Liver (tissue), 9 donors: ENCODE measurements around the gene CHID1. TPM values are rescaled to one million over a fixed set of nuclear protein-coding genes. Genes with fewer than 3 reads are reported as not detected.

Experiments used
- DNase-seq: peaks from one replicate; pipeline ENCODE4 v3.0.0-alpha.2; 2017; ENCODE audit warnings: low spot score
- H3K27ac ChIP-seq, 2 donors: one replicate each; pipeline ENCODE4 v1.7.0; 2013; ENCODE audit warnings: inconsistent platforms in 2 of 2, low read length in 2 of 2, control low read depth in 1 of 2, low read depth in 1 of 2, mild to moderate bottlenecking in 1 of 2
- H3K27me3 ChIP-seq, 4 donors: one replicate each; pipeline versions ENCODE4 v1.6.1 to v1.7.0; 2013; ENCODE audit warnings: low read length in 3 of 4, inconsistent platforms in 1 of 4, mild to moderate bottlenecking in 1 of 4, moderate library complexity in 1 of 4; ENCODE audit not compliant: control insufficient read depth in 4 of 4, insufficient read depth in 4 of 4
- H3K36me3 ChIP-seq, 4 donors: one replicate each; pipeline versions ENCODE4 v1.6.1 to v1.7.0; 2013; ENCODE audit warnings: low read length in 3 of 4, mild to moderate bottlenecking in 3 of 4, low read depth in 1 of 4, moderate library complexity in 1 of 4; ENCODE audit not compliant: control insufficient read depth in 4 of 4, insufficient read depth in 3 of 4
- H3K4me1 ChIP-seq, 4 donors: one replicate each; pipeline versions ENCODE4 v1.6.1 to v1.7.0; 2013; ENCODE audit warnings: low read length in 3 of 4, mild to moderate bottlenecking in 3 of 4, moderate library complexity in 1 of 4; ENCODE audit not compliant: control insufficient read depth in 4 of 4, insufficient read depth in 4 of 4
- H3K4me3 ChIP-seq, 3 donors: one replicate each; pipeline versions ENCODE4 v1.6.1 to v1.7.0; 2013; ENCODE audit warnings: low read length in 3 of 3, control low read depth in 1 of 3, low read depth in 1 of 3, mild to moderate bottlenecking in 1 of 3
- H3K9ac ChIP-seq, 2 donors: one replicate each; pipeline ENCODE4 v1.7.0; 2013; ENCODE audit warnings: low read length in 2 of 2, mild to moderate bottlenecking in 2 of 2, moderate library complexity in 2 of 2, control low read depth in 1 of 2, low read depth in 1 of 2
- H3K9me3 ChIP-seq, 4 donors: one replicate each; pipeline versions ENCODE4 v1.6.1 to v1.7.0; 2013; ENCODE audit warnings: low read length in 3 of 4; ENCODE audit not compliant: control insufficient read depth in 4 of 4
- ATF3 ChIP-seq: IDR thresholded peaks from 2 replicates; pipeline ENCODE4 v1.6.1; 2016; ENCODE audit warnings: antibody characterized with exemption
- CTCF ChIP-seq: fragments of 150-350 bp; IDR thresholded peaks from 2 replicates; pipeline ENCODE4 v1.5.1; 2017; ENCODE audit warnings: improper control_type of control experiment, low read depth, low read length; ENCODE audit not compliant: missing input control
- EGR1 ChIP-seq, 2 donors: IDR thresholded peaks; 2 replicates each; pipeline ENCODE4 v1.6.1; 2016 to 2018; ENCODE audit warnings: antibody characterized with exemption in 2 of 2, low read depth in 2 of 2
- FOXA1 ChIP-seq: IDR thresholded peaks from 2 replicates; pipeline ENCODE4 v1.6.1; 2016; ENCODE audit warnings: antibody characterized with exemption
- FOXA2 ChIP-seq: IDR thresholded peaks from 2 replicates; pipeline ENCODE4 v1.6.1; 2016; ENCODE audit warnings: antibody characterized with exemption
- GABPA ChIP-seq, 2 donors: IDR thresholded peaks in 1 of 2; conservative IDR thresholded peaks in 1 of 2; 2 replicates each; pipeline ENCODE4 v1.6.1; 2016; ENCODE audit warnings: antibody characterized with exemption in 2 of 2, mild to moderate bottlenecking in 1 of 2, moderate library complexity in 1 of 2
- HNF4A ChIP-seq, 2 donors: conservative IDR thresholded peaks; 2 replicates each; pipeline ENCODE4 v1.6.1; 2016; ENCODE audit warnings: antibody characterized with exemption in 2 of 2, mild to moderate bottlenecking in 2 of 2
- HNF4G ChIP-seq: IDR thresholded peaks from 2 replicates; pipeline ENCODE4 v1.6.1; 2016; ENCODE audit warnings: antibody characterized with exemption
- JUND ChIP-seq, 2 donors: IDR thresholded peaks; 2 replicates each; pipeline ENCODE4 v1.6.1; 2016; ENCODE audit warnings: antibody characterized with exemption in 2 of 2
- MAX ChIP-seq: IDR thresholded peaks from 2 replicates; pipeline ENCODE4 v1.6.1; 2016; ENCODE audit warnings: antibody characterized with exemption
- NR2F2 ChIP-seq: IDR thresholded peaks from 2 replicates; pipeline ENCODE4 v1.6.1; 2016; ENCODE audit warnings: antibody characterized with exemption
- RAD21 ChIP-seq, 2 donors: IDR thresholded peaks; 2 replicates each; pipeline ENCODE4 v1.6.1; 2016; ENCODE audit warnings: antibody characterized with exemption in 2 of 2, mild to moderate bottlenecking in 2 of 2
- REST ChIP-seq: IDR thresholded peaks from 2 replicates; pipeline ENCODE4 v1.6.1; 2016; ENCODE audit warnings: antibody characterized with exemption, mild to moderate bottlenecking
- RXRA ChIP-seq, 2 donors: IDR thresholded peaks; 2 replicates each; pipeline ENCODE4 v1.6.1; 2017 to 2018; ENCODE audit warnings: antibody characterized with exemption in 2 of 2, mild to moderate bottlenecking in 1 of 2
- SP1 ChIP-seq: IDR thresholded peaks from 2 replicates; pipeline ENCODE4 v1.6.1; 2018; ENCODE audit warnings: antibody characterized with exemption, mild to moderate bottlenecking
- TAF1 ChIP-seq: conservative IDR thresholded peaks from 2 replicates; pipeline ENCODE4 v1.6.1; 2016; ENCODE audit warnings: antibody characterized with exemption, mild to moderate bottlenecking
- YY1 ChIP-seq: IDR thresholded peaks from 2 replicates; pipeline ENCODE4 v1.6.1; 2016; ENCODE audit warnings: antibody characterized with exemption, mild to moderate bottlenecking
- WGBS: extraction: QIAGEN DNeasy Blood & Tissue Kit; methylation state at CpG from one replicate; pipeline ENCODE4 v1.1.7; 2013; 5-methylcytosine and 5-hydroxymethylcytosine counted together
- polyA plus RNA-seq, 2 donors: library from polyadenylated mRNA; stranded (reverse) in 1 of 2; unstranded in 1 of 2; fragments of 200-250 nt in 1 of 2; fragments of >200 nt in 1 of 2; fragmentation: Nextera tagmentation in 1 of 2; extraction: Ambion mirVana in 1 of 2; gene quantifications; one replicate each; pipeline versions ENCODE4 v1.2.1 to v1.2.3, GENCODE V29; 2013 to 2015
- total RNA-seq, 2 donors: library from RNA; depleted of rRNA; stranded (reverse); fragments of >200 nt; gene quantifications; one replicate each; pipeline ENCODE4 v1.2.3, GENCODE V29; 2014
- TF ChIP-seq, protein P1 (sequence below): IDR thresholded peaks from 2 replicates; pipeline ENCODE4 v1.6.1; 2016; ENCODE audit warnings: antibody characterized with exemption
- donor health status: healthy.
- donor health status: healthy.
- donor health status: healthy.
- donor health status: healthy.
- donor health status: healthy.

The CHID1 gene
- total and polyA plus RNA-seq, 4 donors, result 39.5 to 68.8 (median 59.1) TPM

- 85% methylated on average over 21 of the region's 21 CpGs for WGBS
- TF ChIP-seq, protein P1, sequence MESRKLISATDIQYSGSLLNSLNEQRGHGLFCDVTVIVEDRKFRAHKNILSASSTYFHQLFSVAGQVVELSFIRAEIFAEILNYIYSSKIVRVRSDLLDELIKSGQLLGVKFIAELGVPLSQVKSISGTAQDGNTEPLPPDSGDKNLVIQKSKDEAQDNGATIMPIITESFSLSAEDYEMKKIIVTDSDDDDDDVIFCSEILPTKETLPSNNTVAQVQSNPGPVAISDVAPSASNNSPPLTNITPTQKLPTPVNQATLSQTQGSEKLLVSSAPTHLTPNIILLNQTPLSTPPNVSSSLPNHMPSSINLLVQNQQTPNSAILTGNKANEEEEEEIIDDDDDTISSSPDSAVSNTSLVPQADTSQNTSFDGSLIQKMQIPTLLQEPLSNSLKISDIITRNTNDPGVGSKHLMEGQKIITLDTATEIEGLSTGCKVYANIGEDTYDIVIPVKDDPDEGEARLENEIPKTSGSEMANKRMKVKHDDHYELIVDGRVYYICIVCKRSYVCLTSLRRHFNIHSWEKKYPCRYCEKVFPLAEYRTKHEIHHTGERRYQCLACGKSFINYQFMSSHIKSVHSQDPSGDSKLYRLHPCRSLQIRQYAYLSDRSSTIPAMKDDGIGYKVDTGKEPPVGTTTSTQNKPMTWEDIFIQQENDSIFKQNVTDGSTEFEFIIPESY, result no peak
- TF ChIP-seq ATF3 (no peak), RAD21 (IDR thresholded peaks at IDR 0.05) (no peak), RXRA (IDR thresholded peaks at IDR 0.05) (no peak), YY1 (no peak), FOXA2 (no peak), HNF4G (no peak), SP1 (no peak), HNF4A (conservative IDR thresholded peaks at IDR 0.05) (no peak), TAF1 (no peak), EGR1 (IDR thresholded peaks at IDR 0.05; ENCODE audit: low read depth in 2 of 2) (no peak), JUND (IDR thresholded peaks at IDR 0.05) (no peak), MAX (no peak), NR2F2 (no peak), CTCF (no peak), REST (no peak), FOXA1 (no peak), GABPA (IDR thresholded peaks at IDR 0.05 in 1 of 2, conservative IDR thresholded peaks at IDR 0.05 in 1 of 2) (no peak)
- no peaks in the 10 kb centered on the region for H3K27me3 ChIP-seq
- peaks cover 0 to 2% (median under 1%) of the 10 kb centered on the region in 4 donors for H3K36me3 ChIP-seq
- no peak overlapping the region for H3K27ac ChIP-seq
- DNase-seq, result no peak
- H3K9ac ChIP-seq, result no peak overlapping the region
- no peaks in the 10 kb centered on the region for H3K9me3 ChIP-seq
- peaks cover 0 to 7% (median 3%) of the 10 kb centered on the region in 4 donors for H3K4me1 ChIP-seq
- no peak overlapping the region for H3K4me3 ChIP-seq
These were observed 50.1 kb downstream of the CHID1 start for GRCh38 chr11:860234-861104.
